ENCODE data around the gene TFF1. TPM values are rescaled to one million over a fixed set of nuclear protein-coding genes. Genes with fewer than 3 reads are reported as not detected.

TFF1 gene
- total and polyA plus RNA-seq, 2 of the 4 experiments (the other 2 are of a cell fraction): not detected

DNA sequence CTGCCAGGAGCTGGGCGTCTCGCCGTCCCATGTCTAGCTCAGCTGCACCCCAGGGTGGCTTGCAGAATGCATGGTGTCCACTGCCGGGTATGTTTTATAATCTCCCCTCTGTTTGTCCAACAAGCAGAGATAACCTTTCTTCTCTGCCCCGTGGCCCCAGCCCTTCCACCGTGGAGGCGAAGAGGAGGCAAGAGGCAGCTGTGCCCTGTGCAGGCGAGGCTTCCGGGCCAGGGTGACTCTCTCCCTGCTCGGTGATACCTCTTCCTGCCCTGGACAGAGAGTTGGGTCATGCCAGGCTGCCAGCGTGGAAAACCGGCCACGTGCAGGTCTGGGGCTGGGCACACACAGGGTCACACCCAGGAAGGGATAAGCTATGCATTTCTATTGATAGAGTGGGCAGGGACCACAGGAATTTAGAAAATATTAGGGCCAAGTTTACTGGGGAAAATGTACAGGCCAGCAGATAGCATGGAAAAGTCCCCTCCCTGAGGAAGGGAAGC, 15.4 kb downstream of the TFF1 start, which contains the start of gene TFF2:
Gene TFF2, minus strand, starts transcription at position 68 of the 500 bp plus-strand sequence. Its CDS starts 37 bp downstream, at position 31.
- no TSS peak for BruUV-seq (replicated peaks)
- no peak within 1 kb of the TSS for H2BK120ac ChIP-seq (ENCODE audit: low read depth, low read length)
- dilution Hi-C loops (cut with HindIII; ENCODE audit: low sequenced_read_pairs, unreplicated experiment): no loop called here

More for the DNA sequence above, 15.4 kb downstream of the TFF1 start, which contains the start of gene TFF2:
- TF ChIP-seq BHLHE40 (IDR thresholded peaks at IDR 0.05; ENCODE audit: low read depth, low read length) (no peak), RAD21 (IDR thresholded peaks at IDR 0.05; ENCODE audit: low read length) (no peak), USF2 (IDR thresholded peaks at IDR 0.05; ENCODE audit: low read depth, low read length) (no peak), CEBPB (IDR thresholded peaks at IDR 0.05; ENCODE audit: low read depth, low read length) (no peak), RFX5 (IDR thresholded peaks at IDR 0.05; ENCODE audit: low read depth, low read length) (no peak), POLR2A (IDR thresholded peaks at IDR 0.05; ENCODE audit: low read depth, low read length) (no peak), CHD1 (IDR thresholded peaks at IDR 0.05; ENCODE audit: low read depth, low read length) (no peak), ELK1 (IDR thresholded peaks at IDR 0.05; ENCODE audit: borderline replicate concordance, low read depth, low read length) (no peak), FOS (IDR thresholded peaks at IDR 0.05; ENCODE audit: low read depth, low read length) (no peak), NFE2L2 (IDR thresholded peaks at IDR 0.05; ENCODE audit: low read depth, low read length) (no peak), RCOR1 (IDR thresholded peaks at IDR 0.05; ENCODE audit: insufficient replicate concordance, low read length) (no peak)
- TF ChIP-seq, protein P1, sequence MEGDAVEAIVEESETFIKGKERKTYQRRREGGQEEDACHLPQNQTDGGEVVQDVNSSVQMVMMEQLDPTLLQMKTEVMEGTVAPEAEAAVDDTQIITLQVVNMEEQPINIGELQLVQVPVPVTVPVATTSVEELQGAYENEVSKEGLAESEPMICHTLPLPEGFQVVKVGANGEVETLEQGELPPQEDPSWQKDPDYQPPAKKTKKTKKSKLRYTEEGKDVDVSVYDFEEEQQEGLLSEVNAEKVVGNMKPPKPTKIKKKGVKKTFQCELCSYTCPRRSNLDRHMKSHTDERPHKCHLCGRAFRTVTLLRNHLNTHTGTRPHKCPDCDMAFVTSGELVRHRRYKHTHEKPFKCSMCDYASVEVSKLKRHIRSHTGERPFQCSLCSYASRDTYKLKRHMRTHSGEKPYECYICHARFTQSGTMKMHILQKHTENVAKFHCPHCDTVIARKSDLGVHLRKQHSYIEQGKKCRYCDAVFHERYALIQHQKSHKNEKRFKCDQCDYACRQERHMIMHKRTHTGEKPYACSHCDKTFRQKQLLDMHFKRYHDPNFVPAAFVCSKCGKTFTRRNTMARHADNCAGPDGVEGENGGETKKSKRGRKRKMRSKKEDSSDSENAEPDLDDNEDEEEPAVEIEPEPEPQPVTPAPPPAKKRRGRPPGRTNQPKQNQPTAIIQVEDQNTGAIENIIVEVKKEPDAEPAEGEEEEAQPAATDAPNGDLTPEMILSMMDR (conservative IDR thresholded peaks at IDR 0.05; ENCODE audit: low read depth, low read length): no peak
- no peak within 1 kb of the TSS for H3K4me3 ChIP-seq (ENCODE audit: insufficient read depth, low read depth, low read length)
- no peak within 1 kb of the TSS for H4K91ac ChIP-seq (ENCODE audit: insufficient read depth, low read depth, low read length)
- no peaks in the 10 kb centered on the region for H3K9me1 ChIP-seq (ENCODE audit: insufficient read depth, low read length)
- POLR2A ChIA-PET (ENCODE audit: unreplicated experiment): no interaction called here
- ATAC-seq (ENCODE audit: low read depth): no peak
- no peak within 1 kb of the TSS for H2BK20ac ChIP-seq (ENCODE audit: low read depth, low read length)
- H3K36me3 ChIP-seq (ENCODE audit: control insufficient read depth, insufficient read depth, low read length): no peaks in the 10 kb centered on the region
- no peaks in the 10 kb centered on the region; the same call in 1 of the 2 replicates for H3K9me3 ChIP-seq (ENCODE audit: control insufficient read depth, insufficient read depth, low read length)
- no peak within 1 kb of the TSS for H3K4ac ChIP-seq (ENCODE audit: low read depth, low read length)
- no peak within 1 kb of the TSS for H3K23ac ChIP-seq (ENCODE audit: low read depth, low read length)
- CTCF ChIA-PET: no interaction called here
- H2BK5ac ChIP-seq (ENCODE audit: low read depth, low read length, poor library complexity, severe bottlenecking): no peak within 1 kb of the TSS
- no peak within 1 kb of the TSS for H2BK15ac ChIP-seq (ENCODE audit: low read depth, low read length)
- no peaks in the 10 kb centered on the region for H3K4me1 ChIP-seq (ENCODE audit: control insufficient read depth, insufficient read depth, low read length)
- in situ Hi-C loops (cut with MboI; ENCODE audit: low sequenced_read_pairs) (no loop called here), intact Hi-C loops (cut with micrococcal nuclease) (no loop called here)
- DNase-seq: no peak
- H2AK9ac ChIP-seq (replicated peaks; ENCODE audit: low read depth, low read length, poor library complexity): no peak within 1 kb of the TSS
- H3K14ac ChIP-seq (replicated peaks; ENCODE audit: low read depth, low read length): no peak within 1 kb of the TSS
- no peak within 1 kb of the TSS for H4K8ac ChIP-seq (ENCODE audit: low read depth in 2 of 2, low read length in 2 of 2)
- peak within 1 kb of the TSS; percentile 32 for H2AFZ ChIP-seq (replicated peaks; ENCODE audit: low read length, poor library complexity)
- 65% methylated on average over 4 of the region's 13 CpGs; no CpG with 5 or more reads in 1 of the 2 experiments for WGBS, 2 experiments (ENCODE audit: extremely low coverage in 2 of 2, insufficient read length in 1 of 2)
- no peak within 1 kb of the TSS for H3K9ac ChIP-seq (ENCODE audit: low read depth, low read length)
- no peak within 1 kb of the TSS for H4K5ac ChIP-seq (ENCODE audit: low read depth, low read length)
- H2AK5ac ChIP-seq (ENCODE audit: low read depth, low read length): no peak within 1 kb of the TSS
- H3K27me3 ChIP-seq (ENCODE audit: control insufficient read depth, insufficient read depth, low read length): peaks cover 18% of the 10 kb centered on the region; the same call in 1 of the 2 replicates
- no peaks in the 10 kb centered on the region for H4K20me1 ChIP-seq (ENCODE audit: insufficient read depth, low read length)
- no peak within 1 kb of the TSS for H3K18ac ChIP-seq (ENCODE audit: low read depth, low read length)
- no peak within 1 kb of the TSS for H3K27ac ChIP-seq (ENCODE audit: insufficient read depth, low read length)
- no peak within 1 kb of the TSS for H3K56ac ChIP-seq (ENCODE audit: extremely low read depth, insufficient read depth, low read length)
- no peak within 1 kb of the TSS for H3K4me2 ChIP-seq (ENCODE audit: low read depth, low read length)
- no peaks in the 10 kb centered on the region for H3K79me1 ChIP-seq (ENCODE audit: low read depth in 1 of 2, low read length in 2 of 2)
